Fibroblast of lung (primary cell): ENCODE measurements around the gene IL1A.

Experiments used
- CTCF ChIP-seq, 2 donors: IDR thresholded peaks in 1 of 2; conservative IDR thresholded peaks in 1 of 2; 1 replicate in 1 of 2; 2 replicates in 1 of 2; pipeline ENCODE4 v1.5.1; 2011 to 2012; ENCODE audit warnings: low read length in 2 of 2, control low read depth in 1 of 2, inconsistent platforms in 1 of 2, low read depth in 1 of 2, mild to moderate bottlenecking in 1 of 2
- EZH2 ChIP-seq: IDR thresholded peaks from 2 replicates; pipeline ENCODE4 v1.5.1; 2012; ENCODE audit warnings: low read length, control low read depth, mild to moderate bottlenecking; ENCODE audit errors: missing control alignments

DNA sequence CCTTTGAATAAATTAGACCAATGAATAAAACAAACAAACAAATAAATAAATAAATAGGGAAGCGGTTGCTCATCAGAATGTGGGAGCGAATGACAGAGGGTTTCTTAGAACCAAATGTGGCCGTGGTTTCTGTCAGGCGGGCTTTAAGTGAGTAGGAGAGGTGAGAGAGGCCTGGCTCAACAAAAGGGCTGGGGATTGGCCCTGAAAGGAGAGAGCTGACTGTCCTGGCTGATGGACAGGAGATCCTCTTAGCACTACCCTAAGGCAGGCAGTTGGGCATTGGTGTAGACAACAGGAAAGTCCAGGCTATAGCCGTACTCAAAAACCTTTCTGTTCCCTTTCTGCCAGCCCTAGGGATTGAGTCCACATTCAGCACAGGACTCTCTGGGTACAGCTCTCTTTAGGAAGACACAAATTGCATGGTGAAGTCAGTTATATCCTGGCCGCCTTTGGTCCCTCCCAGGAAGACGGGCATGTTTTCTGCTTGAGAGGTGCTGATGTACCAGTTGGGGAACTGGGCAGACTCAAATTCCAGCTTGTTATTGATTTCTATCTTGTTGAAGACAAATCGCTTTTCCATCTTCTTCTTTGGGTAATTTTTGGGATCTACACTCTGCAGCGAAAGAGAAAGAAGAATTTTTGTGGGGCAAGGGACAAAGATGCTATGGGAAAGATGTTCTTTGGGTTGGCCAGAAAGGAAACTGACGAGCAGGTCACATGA lies 45.8 kb upstream of the IL1A start:
- no peak for TF ChIP-seq CTCF (conservative IDR thresholded peaks at IDR 0.05 in 1 of 2, IDR thresholded peaks at IDR 0.05 in 1 of 2; ENCODE audit: low read depth in 1 of 2, low read length in 2 of 2)
- no peak for TF ChIP-seq EZH2
